Measurements from ENCODE around the gene TMEM92. TPM values are rescaled to one million over a fixed set of nuclear protein-coding genes. Genes with fewer than 3 reads are reported as not detected.
"Not testable (repeated sequence)": the region's sequence is repeated elsewhere in the genome, so short reads cannot be mapped to it uniquely, and the experiment has no call there.

Gene TMEM92
- total RNA-seq, 1 donor from 2014 or later = 3.5 TPM

DNA sequence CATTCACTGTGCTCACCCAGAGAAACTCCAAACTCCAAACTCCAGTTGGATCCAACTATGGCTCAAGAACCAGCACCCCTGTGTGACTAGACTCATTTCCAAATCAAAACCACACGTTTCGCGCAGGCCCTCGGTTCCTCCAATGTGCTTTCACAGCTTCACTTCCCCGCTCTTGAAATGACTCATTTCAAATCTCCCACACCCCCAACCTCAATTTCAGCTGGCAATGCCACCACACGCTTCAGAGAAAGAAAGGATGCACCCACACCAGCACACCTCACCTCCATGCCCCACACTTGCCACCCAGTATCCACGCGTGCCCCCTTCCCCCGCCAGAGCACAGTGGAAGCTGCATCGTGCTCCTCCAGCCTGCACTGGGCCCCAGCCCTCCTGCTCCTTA is 9.0 kb downstream of the TMEM92 start:
- H3K27ac Mint-ChIP-seq (ENCODE audit: unreplicated experiment) = peak overlapping the region; percentile 93
- H3K36me3 Mint-ChIP-seq (ENCODE audit: low read depth) = no peaks in the 10 kb centered on the region
- no peak overlapping the region for H3K4me3 Mint-ChIP-seq
- DNase-seq (ENCODE audit: low read depth, low spot score) = no peak
- no peaks in the 10 kb centered on the region for H3K9me3 Mint-ChIP-seq
- peaks cover 10% of the 10 kb centered on the region for H3K4me1 Mint-ChIP-seq
- peaks cover 2% of the 10 kb centered on the region for H3K27me3 Mint-ChIP-seq (ENCODE audit: low read depth)
- TF ChIP-seq, protein P1, sequence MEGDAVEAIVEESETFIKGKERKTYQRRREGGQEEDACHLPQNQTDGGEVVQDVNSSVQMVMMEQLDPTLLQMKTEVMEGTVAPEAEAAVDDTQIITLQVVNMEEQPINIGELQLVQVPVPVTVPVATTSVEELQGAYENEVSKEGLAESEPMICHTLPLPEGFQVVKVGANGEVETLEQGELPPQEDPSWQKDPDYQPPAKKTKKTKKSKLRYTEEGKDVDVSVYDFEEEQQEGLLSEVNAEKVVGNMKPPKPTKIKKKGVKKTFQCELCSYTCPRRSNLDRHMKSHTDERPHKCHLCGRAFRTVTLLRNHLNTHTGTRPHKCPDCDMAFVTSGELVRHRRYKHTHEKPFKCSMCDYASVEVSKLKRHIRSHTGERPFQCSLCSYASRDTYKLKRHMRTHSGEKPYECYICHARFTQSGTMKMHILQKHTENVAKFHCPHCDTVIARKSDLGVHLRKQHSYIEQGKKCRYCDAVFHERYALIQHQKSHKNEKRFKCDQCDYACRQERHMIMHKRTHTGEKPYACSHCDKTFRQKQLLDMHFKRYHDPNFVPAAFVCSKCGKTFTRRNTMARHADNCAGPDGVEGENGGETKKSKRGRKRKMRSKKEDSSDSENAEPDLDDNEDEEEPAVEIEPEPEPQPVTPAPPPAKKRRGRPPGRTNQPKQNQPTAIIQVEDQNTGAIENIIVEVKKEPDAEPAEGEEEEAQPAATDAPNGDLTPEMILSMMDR (conservative IDR thresholded peaks at IDR 0.05) = no peak

DNA sequence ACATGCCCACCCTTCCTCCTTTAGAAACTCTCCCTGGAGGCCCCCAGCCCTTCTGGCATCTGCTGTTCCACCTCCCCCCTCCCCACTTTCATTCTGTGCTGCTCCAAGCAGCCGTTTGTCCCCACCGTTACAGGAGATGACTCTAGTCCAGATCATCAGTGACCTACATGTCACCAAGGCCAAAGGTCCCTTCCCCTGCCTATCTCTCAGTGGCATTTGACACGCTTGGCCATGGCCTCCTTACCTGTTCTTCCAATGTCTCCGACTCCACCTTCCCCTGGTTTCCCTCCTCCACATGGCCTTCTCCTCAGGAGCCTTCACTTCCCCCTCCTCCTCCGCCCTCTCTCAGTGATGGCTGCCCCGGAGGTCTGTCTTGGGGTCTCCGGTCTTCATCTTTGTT is 9.4 kb downstream of the TMEM92 start:
- H3K27me3 Mint-ChIP-seq (ENCODE audit: low read depth) = peaks cover 2% of the 10 kb centered on the region
- no peak for DNase-seq (ENCODE audit: low read depth, low spot score)
- H3K27ac Mint-ChIP-seq (ENCODE audit: unreplicated experiment) = peak overlapping the region; percentile 93
- peaks cover 14% of the 10 kb centered on the region for H3K4me1 Mint-ChIP-seq
- no peak overlapping the region for H3K4me3 Mint-ChIP-seq
- TF ChIP-seq, protein P1 (conservative IDR thresholded peaks at IDR 0.05) = no peak
- H3K9me3 Mint-ChIP-seq = no peaks in the 10 kb centered on the region
- no peaks in the 10 kb centered on the region for H3K36me3 Mint-ChIP-seq (ENCODE audit: low read depth)

DNA sequence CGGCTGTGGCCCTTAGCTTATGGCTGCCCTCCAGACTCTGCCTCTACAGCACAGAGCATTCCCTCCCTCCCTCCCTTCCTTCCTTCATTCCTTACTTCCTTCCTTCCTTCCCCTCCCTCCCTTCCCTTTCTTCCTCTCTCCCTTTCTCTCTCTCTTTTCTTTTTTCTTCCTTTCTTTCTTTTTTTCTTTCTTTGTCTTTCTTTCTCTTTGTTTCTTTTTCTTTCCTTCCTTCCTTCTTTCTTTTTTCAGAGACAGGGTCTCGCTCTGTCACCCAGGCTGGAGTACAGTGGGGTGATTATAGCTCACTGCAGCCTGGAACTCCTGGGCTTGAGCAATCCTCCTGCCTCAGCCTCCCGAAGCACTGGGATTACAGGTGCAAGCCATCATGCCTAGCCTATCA is 11.7 kb downstream of the TMEM92 start:
- no peak for DNase-seq (ENCODE audit: low read depth, low spot score)
- no peaks in the 10 kb centered on the region for H3K9me3 Mint-ChIP-seq
- TF ChIP-seq, protein P1 (conservative IDR thresholded peaks at IDR 0.05) = no peak
- no peaks in the 10 kb centered on the region for H3K36me3 Mint-ChIP-seq (ENCODE audit: low read depth)
- H3K27ac Mint-ChIP-seq (ENCODE audit: unreplicated experiment) = peak overlapping the region; percentile 88
- peaks cover 2% of the 10 kb centered on the region for H3K27me3 Mint-ChIP-seq (ENCODE audit: low read depth)
- H3K4me3 Mint-ChIP-seq = no peak overlapping the region
- H3K4me1 Mint-ChIP-seq = peaks cover 23% of the 10 kb centered on the region

DNA sequence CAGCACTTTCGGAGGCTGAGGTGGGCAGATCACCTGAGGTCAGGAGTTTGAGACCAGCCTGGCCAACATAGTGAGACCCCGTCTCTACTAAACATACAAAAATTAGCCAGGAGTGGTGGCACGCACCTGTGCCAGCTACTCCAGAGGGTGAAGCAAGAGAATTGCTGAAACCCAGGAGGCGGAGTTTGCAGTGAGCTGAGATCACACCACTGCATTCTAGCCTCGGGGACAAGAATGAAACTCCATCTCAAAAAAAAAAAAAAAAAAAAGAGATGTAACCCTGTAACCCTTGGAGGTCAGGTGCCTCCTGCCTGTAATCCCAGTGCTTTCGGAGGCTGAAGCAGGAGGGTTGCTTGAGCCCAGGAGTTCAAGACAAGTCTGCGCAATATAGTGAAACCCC is 13.0 kb downstream of the TMEM92 start:
- not testable (repeated sequence) for H3K36me3 Mint-ChIP-seq (ENCODE audit: low read depth); H3K27me3 Mint-ChIP-seq (ENCODE audit: low read depth); DNase-seq (ENCODE audit: low read depth, low spot score); H3K4me3 Mint-ChIP-seq; H3K27ac Mint-ChIP-seq (ENCODE audit: unreplicated experiment); H3K9me3 Mint-ChIP-seq
- peaks cover 23% of the 10 kb centered on the region for H3K4me1 Mint-ChIP-seq

DNA sequence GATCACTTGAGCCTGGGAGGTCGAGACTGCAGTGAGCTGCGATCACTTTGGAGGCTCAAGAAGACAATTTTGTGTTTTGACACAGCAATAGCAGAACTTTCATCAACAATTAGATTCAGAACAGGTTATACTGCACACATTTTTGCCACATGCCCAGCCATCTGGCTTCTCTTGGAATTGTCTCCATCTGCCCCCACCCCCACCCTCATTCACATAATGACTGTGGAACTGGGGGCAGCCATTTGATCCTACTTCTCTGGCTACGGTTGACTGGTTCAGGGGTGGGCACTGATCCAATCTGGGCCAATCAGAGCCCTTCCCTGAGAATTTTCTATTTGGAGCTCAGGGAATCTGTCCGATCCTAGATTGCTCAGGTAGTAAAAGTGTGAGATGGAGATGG is 14.0 kb downstream of the TMEM92 start:
- TF ChIP-seq, protein P1 (conservative IDR thresholded peaks at IDR 0.05) = no peak
- Mint-ChIP-seq H3K4me3 (no peak overlapping the region), H3K9me3 (no peaks in the 10 kb centered on the region)

DNA sequence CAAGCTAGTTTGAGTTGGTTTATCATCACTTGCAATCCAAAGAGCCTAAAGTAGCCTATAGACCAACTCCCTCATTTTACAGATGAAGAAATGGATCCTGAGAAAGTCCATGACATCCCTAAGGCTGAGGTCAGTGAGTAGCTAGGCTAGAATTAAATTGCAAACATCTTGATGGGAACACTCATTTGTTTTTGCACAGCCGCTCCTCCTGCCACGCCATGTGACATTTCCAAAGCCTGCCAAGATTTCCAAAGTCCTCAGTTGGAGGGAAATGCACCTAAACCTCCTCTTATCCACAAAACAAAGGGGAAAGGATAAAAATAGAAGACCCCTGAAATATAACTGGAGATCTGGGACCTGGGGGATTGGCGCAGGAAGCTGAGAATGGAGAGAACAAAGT is 15.0 kb downstream of the TMEM92 start:
- Mint-ChIP-seq H3K36me3 (ENCODE audit: low read depth) (no peaks in the 10 kb centered on the region), H3K4me3 (no peak overlapping the region), H3K27me3 (ENCODE audit: low read depth) (peaks cover 2% of the 10 kb centered on the region), H3K27ac (ENCODE audit: unreplicated experiment) (no peak overlapping the region), H3K9me3 (no peaks in the 10 kb centered on the region), H3K4me1 (peaks cover 19% of the 10 kb centered on the region)
- DNase-seq (ENCODE audit: low read depth, low spot score) = no peak
- TF ChIP-seq, protein P1 (conservative IDR thresholded peaks at IDR 0.05) = no peak

More for the DNA sequence above, 14.0 kb downstream of the TMEM92 start:
- Mint-ChIP-seq H3K4me1 (peaks cover 23% of the 10 kb centered on the region), H3K27me3 (ENCODE audit: low read depth) (peaks cover 2% of the 10 kb centered on the region), H3K36me3 (ENCODE audit: low read depth) (no peaks in the 10 kb centered on the region), H3K27ac (ENCODE audit: unreplicated experiment) (no peak overlapping the region)
- no peak for DNase-seq (ENCODE audit: low read depth, low spot score)
